ENCODE results near the gene ALDH3A2.

The ALDH3A2 gene

DNA sequence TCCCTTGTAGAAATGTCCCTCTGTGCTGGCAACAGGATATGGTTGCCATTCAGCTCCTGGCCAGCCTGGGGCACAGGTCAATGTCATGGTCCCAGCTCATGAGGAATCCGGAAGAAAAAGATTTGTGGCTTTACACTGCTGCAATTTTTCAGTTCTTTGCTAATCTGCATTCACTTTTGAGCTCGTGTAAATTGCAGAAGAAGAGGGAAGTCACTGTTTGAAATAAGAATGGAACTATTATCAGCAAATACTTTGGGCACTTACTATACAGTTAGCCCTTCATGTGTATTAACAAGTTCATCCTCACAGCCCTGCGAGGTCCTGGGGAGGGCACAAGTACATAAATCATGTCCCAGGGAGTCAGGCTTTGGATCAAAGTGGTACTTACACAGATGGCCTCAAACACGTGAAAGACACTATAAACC lies 53.7 kb downstream of the ALDH3A2 start:
- H3K36me3 ChIP-seq (ENCODE audit: control insufficient read depth, low read depth, low read length): no peaks in the 10 kb centered on the region
- peaks cover 14% of the 10 kb centered on the region for H3K4me1 ChIP-seq (ENCODE audit: control insufficient read depth, low read depth, low read length)
- H3K27ac ChIP-seq (ENCODE audit: low read length): no peak overlapping the region
- no peak overlapping the region for H3K9ac ChIP-seq (ENCODE audit: low read length)
- no peak overlapping the region for H3K4me3 ChIP-seq (ENCODE audit: low read length)
- H3K9me3 ChIP-seq (ENCODE audit: control insufficient read depth, low read depth, low read length): no peaks in the 10 kb centered on the region
- H3K27me3 ChIP-seq (ENCODE audit: control insufficient read depth, insufficient read depth, low read length): no peaks in the 10 kb centered on the region

DNA sequence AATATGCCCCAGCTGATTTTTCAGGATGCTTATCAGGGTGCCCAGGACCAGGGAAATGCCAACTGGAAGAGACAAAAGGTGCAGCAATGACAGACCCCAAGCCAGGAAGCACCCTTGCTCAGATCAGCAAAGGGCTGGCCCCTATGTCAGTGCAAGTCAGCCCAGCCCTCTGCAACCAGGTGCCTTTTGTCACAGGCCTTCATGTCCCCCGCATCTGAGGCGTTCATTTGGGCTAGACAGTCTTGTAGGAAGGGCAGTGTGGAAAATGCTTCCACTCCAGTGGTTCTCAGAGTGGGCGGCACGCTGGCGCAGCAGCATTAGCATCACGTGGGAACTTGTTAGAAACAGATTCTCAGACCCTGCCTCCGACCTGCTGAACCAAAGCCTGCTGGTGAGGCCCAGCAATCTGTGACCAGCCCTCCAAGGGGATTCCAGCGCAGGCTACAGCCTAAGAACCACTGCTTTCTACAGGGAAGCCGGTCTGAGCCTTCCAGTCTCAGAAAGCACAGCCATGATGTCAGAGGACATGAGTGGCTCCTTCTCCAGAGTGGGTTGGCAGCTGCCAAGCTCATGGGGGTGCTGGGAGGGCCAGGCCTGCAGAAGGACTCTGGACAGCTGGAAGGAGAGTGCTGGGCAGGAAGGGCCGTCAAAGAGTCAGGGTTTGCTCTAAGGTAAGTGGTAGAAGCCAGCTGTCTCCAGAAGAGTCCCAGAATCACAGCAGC lies 54.7 kb downstream of the ALDH3A2 start:
- Histone ChIP-seq H3K9me3 (ENCODE audit: control insufficient read depth, low read depth, low read length) (no peaks in the 10 kb centered on the region), H3K4me1 (ENCODE audit: control insufficient read depth, low read depth, low read length) (peaks cover 14% of the 10 kb centered on the region), H3K9ac (ENCODE audit: low read length) (no peak overlapping the region), H3K36me3 (ENCODE audit: control insufficient read depth, low read depth, low read length) (no peaks in the 10 kb centered on the region), H3K27ac (ENCODE audit: low read length) (no peak overlapping the region), H3K27me3 (ENCODE audit: control insufficient read depth, insufficient read depth, low read length) (no peaks in the 10 kb centered on the region), H3K4me3 (ENCODE audit: low read length) (no peak overlapping the region)

DNA sequence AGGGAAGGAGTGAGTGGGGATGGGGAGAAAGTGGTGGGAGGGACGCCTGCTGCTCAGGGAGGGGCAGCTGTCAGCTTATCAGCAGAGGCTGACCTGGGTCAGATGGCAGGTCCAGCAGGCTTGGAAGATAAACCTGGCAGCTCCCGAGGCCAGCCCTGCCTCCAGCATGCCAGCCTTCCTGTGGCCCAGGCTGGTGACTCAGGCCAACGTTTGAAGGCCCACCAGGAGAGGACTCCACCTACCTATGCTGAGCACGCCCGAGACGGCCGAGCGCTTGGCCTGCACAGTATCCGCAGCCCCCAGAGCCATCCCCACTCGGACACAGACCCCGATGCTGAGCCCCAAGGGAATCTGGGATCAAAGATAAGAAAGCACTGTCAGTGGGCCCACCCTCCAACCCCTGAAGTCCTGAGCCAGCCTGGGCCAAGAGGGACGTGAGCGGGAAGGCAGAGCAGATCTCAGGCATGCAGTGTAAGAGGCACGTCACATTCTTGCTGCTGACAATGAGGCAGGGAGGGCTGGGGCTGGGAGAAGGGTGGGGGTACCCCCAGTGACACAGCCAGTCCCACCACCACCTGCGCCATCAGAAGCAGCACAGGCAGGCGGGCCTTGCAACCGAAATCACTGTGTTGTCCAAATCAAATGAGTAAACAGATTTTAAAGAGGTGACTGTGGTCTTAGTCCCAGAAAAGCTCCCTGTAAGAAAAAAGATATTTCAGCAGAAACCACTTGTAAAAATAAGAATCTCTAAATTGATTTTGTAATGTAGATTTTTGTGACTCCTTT lies 55.5 kb downstream of the ALDH3A2 start:
- Histone ChIP-seq H3K9me3 (ENCODE audit: control insufficient read depth, low read depth, low read length) (no peaks in the 10 kb centered on the region), H3K4me3 (ENCODE audit: low read length) (no peak overlapping the region), H3K27me3 (ENCODE audit: control insufficient read depth, insufficient read depth, low read length) (no peaks in the 10 kb centered on the region), H3K36me3 (ENCODE audit: control insufficient read depth, low read depth, low read length) (no peaks in the 10 kb centered on the region), H3K27ac (ENCODE audit: low read length) (no peak overlapping the region), H3K4me1 (ENCODE audit: control insufficient read depth, low read depth, low read length) (peaks cover 14% of the 10 kb centered on the region), H3K9ac (ENCODE audit: low read length) (no peak overlapping the region)

DNA sequence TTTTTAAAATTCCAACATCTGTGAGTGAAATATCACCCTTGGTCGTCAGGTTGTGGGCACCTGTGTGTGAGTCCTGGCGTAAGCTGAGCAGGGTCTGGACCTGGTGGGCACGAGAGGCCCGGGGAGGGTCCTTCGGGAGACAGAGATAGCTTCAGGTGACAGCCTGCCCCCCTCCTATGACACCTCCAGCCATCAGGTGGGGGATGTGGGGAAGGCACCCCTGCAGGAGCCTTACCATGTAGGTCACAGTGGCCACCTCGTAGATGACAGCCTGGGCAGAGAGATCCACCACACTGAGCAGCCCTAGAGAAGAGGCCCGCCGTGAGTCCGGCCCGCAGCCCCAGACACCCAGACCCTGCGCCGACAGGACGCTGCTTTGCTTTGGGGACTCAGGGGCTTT lies 56.6 kb downstream of the ALDH3A2 start:
- H3K27me3 ChIP-seq (ENCODE audit: control insufficient read depth, insufficient read depth, low read length): no peaks in the 10 kb centered on the region
- no peaks in the 10 kb centered on the region for H3K36me3 ChIP-seq (ENCODE audit: control insufficient read depth, low read depth, low read length)
- no peak overlapping the region for H3K9ac ChIP-seq (ENCODE audit: low read length)
- peaks cover 14% of the 10 kb centered on the region for H3K4me1 ChIP-seq (ENCODE audit: control insufficient read depth, low read depth, low read length)
- no peak overlapping the region for H3K27ac ChIP-seq (ENCODE audit: low read length)
- H3K4me3 ChIP-seq (ENCODE audit: low read length): no peak overlapping the region
- H3K9me3 ChIP-seq (ENCODE audit: control insufficient read depth, low read depth, low read length): no peaks in the 10 kb centered on the region

DNA sequence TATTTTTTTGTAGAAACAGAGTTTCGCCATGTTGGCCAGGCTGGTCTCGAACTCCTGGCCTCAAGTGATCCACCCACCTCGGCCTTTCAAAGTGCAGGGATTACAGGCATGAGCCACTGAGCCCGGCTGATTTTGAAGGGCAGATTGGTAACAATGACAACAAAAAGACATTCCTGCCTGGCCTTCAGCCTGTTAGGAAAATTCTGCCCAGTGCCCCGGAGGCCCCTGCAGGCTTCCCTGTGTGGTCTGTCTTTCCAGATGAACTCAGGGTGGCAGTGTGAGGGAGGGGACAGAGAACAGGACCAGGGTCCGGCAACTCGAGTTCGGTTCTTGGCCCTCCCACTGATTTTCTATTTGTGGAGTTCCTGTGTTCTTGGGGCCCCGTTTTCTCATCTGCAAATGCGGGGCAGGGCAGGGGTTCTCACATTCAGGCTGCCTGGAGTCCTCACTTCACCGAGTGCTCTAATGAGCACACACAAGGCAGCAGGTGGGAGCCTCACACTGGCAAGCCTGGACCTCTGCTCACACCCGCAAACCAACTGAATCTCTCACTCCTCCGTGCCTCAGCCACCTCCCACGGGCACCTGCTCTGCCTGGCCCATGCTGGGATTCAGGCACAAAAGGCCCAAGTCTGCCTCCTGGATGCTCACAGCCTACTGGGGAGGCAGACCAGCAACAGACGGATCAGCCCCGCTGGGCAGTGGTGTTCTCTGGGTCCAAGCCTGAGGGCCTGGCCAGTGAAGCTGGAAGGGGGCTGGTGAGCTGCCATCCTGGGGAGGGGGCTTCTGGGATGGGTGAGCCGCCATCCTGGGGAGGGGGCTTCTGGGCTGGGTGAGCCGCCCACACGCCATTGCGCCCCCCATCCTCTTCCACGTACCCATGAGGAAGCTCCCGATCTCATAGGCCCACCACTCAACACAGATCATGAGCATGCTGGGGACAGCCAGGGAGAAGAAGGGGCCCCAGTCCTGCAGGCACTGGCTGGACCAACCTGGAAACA lies 57.5 kb downstream of the ALDH3A2 start:
- no peaks in the 10 kb centered on the region for H3K9me3 ChIP-seq (ENCODE audit: control insufficient read depth, low read depth, low read length)
- H3K4me3 ChIP-seq (ENCODE audit: low read length): no peak overlapping the region
- no peaks in the 10 kb centered on the region for H3K36me3 ChIP-seq (ENCODE audit: control insufficient read depth, low read depth, low read length)
- no peak overlapping the region for H3K9ac ChIP-seq (ENCODE audit: low read length)
- no peak overlapping the region for H3K27ac ChIP-seq (ENCODE audit: low read length)
- peaks cover 14% of the 10 kb centered on the region for H3K4me1 ChIP-seq (ENCODE audit: control insufficient read depth, low read depth, low read length)
- H3K27me3 ChIP-seq (ENCODE audit: control insufficient read depth, insufficient read depth, low read length): no peaks in the 10 kb centered on the region

DNA sequence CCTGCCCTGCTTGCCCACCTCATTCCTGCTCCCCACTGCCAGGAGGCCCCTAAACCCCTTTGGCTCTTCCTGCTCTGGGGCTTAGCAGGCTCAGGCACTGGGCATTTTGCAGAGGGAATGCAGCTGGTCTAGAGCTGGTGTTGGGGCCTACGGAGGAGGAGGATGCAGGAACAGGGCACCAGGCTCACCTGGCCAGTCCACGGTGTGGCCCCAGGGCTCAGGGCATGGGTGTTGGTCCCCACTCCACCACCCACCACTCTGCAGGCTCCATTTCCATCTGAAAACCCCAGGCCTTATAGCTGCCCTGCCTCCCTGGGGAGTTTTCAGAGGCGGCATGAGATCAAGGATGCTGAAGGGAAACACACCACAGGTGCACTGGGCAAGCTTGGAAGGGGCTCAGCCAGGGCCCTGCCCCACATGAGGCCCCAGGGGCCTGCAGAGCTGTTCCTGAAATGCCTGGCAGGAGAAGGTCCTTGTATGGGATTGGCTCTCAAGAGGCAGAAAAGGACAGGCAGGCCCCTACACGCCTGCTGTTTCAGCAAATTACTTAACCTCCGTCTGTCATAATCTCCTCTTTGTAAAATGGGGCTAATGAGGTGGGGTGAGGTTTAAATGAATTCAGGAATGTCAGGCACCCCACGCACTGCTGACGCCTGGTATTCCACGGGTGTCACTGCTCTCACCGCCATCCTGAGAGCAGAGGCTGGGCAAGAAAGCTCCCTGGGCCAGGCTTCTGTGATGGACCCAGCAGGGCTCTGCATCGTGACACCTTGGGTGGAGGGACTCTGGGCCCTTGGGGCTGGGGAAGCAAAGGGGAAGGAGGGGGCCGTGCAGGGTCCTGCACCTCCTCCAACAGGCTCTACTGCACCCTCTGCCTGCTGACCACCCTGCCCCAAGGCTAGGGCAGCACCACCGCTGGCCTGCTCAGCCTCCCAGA lies 58.5 kb downstream of the ALDH3A2 start:
- H3K9me3 ChIP-seq (ENCODE audit: control insufficient read depth, low read depth, low read length): no peaks in the 10 kb centered on the region
- H3K4me3 ChIP-seq (ENCODE audit: low read length): no peak overlapping the region
- H3K27ac ChIP-seq (ENCODE audit: low read length): no peak overlapping the region
- no peaks in the 10 kb centered on the region for H3K27me3 ChIP-seq (ENCODE audit: control insufficient read depth, insufficient read depth, low read length)
- no peaks in the 10 kb centered on the region for H3K36me3 ChIP-seq (ENCODE audit: control insufficient read depth, low read depth, low read length)
- H3K9ac ChIP-seq (ENCODE audit: low read length): no peak overlapping the region
- peaks cover 14% of the 10 kb centered on the region for H3K4me1 ChIP-seq (ENCODE audit: control insufficient read depth, low read depth, low read length)

DNA sequence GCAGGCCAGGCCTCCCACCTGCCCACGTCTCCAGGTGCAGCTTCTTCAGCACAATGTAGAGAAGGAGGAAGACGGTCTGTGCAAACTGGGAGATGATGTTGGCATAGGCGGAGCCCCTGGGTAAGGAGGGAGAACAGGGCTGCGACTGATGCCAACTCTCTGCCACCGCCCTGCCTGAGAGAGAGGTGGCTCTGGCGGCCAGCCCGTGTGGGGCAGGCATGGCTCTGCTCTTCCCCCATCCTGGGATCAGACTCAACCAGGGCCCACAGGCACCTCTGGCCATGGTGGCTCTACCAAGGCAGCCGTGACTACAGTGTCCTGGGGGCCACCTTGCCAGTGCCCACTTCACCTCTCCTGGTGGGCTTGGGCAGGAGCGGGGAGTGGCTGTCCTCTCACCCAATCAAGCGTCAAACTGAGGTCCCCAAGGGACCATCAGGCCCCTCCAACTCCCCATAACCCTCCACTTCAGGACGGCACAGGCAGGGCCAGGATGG lies 59.2 kb downstream of the ALDH3A2 start:
- no peaks in the 10 kb centered on the region for H3K9me3 ChIP-seq (ENCODE audit: control insufficient read depth, low read depth, low read length)
- H3K4me1 ChIP-seq (ENCODE audit: control insufficient read depth, low read depth, low read length): peaks cover 14% of the 10 kb centered on the region
- no peak overlapping the region for H3K9ac ChIP-seq (ENCODE audit: low read length)
- H3K36me3 ChIP-seq (ENCODE audit: control insufficient read depth, low read depth, low read length): no peaks in the 10 kb centered on the region
- H3K27ac ChIP-seq (ENCODE audit: low read length): no peak overlapping the region
- H3K27me3 ChIP-seq (ENCODE audit: control insufficient read depth, insufficient read depth, low read length): no peaks in the 10 kb centered on the region
- no peak overlapping the region for H3K4me3 ChIP-seq (ENCODE audit: low read length)

DNA sequence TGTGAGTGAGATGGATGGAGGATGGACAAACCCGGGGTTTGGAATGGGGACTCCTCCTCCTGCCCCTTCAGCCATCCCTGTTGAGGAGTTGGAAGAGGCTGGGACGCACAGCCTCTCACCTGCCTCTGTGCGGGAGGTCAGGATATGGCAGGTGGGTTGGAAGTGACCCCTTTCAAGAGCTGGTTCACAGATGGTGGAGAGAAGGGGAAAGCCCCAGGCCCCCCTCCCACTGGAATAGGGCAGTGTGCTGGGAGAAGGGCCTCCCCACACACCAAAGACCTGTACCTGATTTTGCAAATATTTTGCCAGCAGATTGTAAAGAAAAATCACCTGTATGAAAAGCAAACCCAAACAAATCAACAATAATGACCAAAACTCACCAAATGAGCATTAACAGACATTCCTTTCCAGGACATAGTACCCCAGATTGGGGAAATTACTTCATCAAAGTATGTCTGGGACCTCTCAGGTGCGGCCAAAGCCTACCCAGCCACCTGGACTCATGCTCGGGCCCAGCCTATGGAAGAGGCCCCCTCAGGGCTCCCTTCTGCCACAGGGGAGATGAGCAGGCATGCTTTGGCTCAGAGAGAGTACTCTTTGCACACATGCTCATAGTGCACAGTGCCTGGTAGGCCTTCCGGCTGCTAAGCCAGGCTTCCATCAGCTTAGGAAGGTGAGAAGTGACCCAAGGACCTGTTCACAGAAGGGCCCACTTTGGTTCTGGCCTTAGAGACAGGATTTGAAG lies 60.1 kb downstream of the ALDH3A2 start:
- Histone ChIP-seq H3K36me3 (ENCODE audit: control insufficient read depth, low read depth, low read length) (no peaks in the 10 kb centered on the region), H3K27me3 (ENCODE audit: control insufficient read depth, insufficient read depth, low read length) (no peaks in the 10 kb centered on the region), H3K27ac (ENCODE audit: low read length) (no peak overlapping the region), H3K9ac (ENCODE audit: low read length) (no peak overlapping the region), H3K9me3 (ENCODE audit: control insufficient read depth, low read depth, low read length) (no peaks in the 10 kb centered on the region), H3K4me3 (ENCODE audit: low read length) (no peak overlapping the region), H3K4me1 (ENCODE audit: control insufficient read depth, low read depth, low read length) (peaks cover 9% of the 10 kb centered on the region)

DNA sequence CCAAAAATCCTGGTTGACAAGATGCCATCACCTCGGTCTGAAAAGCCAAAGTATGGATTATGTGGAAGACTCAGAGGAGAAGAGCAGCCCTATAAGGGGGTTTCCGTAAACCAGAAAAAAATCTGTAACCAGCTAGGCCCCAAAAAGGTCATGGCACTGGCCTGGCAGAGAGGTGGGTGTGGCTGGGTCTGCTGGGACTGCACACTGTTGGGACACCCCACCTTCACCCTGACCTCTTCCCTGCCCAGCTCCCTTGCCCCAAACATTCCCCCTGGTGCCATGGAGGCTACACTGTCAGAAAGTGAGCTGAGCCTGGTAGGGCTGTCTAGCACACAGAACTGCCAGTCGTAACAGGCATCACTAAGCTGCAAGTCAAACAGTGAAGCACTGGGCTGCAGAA lies 61.3 kb downstream of the ALDH3A2 start:
- no peaks in the 10 kb centered on the region for H3K36me3 ChIP-seq (ENCODE audit: control insufficient read depth, low read depth, low read length)
- no peaks in the 10 kb centered on the region for H3K9me3 ChIP-seq (ENCODE audit: control insufficient read depth, low read depth, low read length)
- no peak overlapping the region for H3K27ac ChIP-seq (ENCODE audit: low read length)
- no peaks in the 10 kb centered on the region for H3K4me1 ChIP-seq (ENCODE audit: control insufficient read depth, low read depth, low read length)
- no peak overlapping the region for H3K9ac ChIP-seq (ENCODE audit: low read length)
- no peak overlapping the region for H3K4me3 ChIP-seq (ENCODE audit: low read length)
- H3K27me3 ChIP-seq (ENCODE audit: control insufficient read depth, insufficient read depth, low read length): no peaks in the 10 kb centered on the region

DNA sequence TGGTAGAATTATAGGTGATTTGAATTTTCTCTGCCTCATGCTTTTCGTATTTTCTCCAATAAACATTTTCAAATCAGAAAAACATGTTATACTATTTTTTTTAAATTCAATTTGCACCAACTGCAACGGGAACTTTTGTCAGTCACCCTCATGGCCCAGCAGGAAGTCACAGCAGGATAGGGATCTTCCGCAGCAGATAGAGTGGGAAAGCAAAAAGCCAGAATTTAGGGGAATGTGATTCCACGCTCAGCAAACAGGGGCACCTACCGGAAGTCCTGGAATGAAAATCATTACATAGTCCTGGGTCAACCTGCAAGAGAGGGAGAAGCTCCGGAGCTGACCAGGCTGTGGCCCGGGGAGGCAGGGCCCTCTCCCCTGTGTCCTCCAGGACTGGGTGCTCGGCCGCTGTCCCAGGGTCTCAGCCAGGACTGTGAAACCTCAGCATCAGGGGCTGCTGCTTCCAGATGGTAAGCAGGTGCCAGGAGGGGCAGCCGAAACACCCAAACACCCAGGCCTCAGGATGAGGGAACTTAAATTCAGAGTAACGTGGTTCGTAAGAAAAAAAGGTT lies 64.0 kb downstream of the ALDH3A2 start:
- no peaks in the 10 kb centered on the region for H3K36me3 ChIP-seq (ENCODE audit: control insufficient read depth, low read depth, low read length)
- no peak overlapping the region for H3K27ac ChIP-seq (ENCODE audit: low read length)
- H3K4me1 ChIP-seq (ENCODE audit: control insufficient read depth, low read depth, low read length): no peaks in the 10 kb centered on the region
- no peaks in the 10 kb centered on the region for H3K27me3 ChIP-seq (ENCODE audit: control insufficient read depth, insufficient read depth, low read length)
- H3K4me3 ChIP-seq (ENCODE audit: low read length): no peak overlapping the region
- H3K9ac ChIP-seq (ENCODE audit: low read length): no peak overlapping the region
- no peaks in the 10 kb centered on the region for H3K9me3 ChIP-seq (ENCODE audit: control insufficient read depth, low read depth, low read length)

Measured in iPS-18a (cell line).